Suppressor macrophage treated with lipopolysaccharide for 1 hour (primary cell): Measurements from ENCODE around the gene C5orf15.

Source experiments
- DNase-seq, 3 donors: peaks; one replicate each; pipeline ENCODE4 v3.0.0-alpha.2; 2020 to 2022

The C5orf15 gene

DNA sequence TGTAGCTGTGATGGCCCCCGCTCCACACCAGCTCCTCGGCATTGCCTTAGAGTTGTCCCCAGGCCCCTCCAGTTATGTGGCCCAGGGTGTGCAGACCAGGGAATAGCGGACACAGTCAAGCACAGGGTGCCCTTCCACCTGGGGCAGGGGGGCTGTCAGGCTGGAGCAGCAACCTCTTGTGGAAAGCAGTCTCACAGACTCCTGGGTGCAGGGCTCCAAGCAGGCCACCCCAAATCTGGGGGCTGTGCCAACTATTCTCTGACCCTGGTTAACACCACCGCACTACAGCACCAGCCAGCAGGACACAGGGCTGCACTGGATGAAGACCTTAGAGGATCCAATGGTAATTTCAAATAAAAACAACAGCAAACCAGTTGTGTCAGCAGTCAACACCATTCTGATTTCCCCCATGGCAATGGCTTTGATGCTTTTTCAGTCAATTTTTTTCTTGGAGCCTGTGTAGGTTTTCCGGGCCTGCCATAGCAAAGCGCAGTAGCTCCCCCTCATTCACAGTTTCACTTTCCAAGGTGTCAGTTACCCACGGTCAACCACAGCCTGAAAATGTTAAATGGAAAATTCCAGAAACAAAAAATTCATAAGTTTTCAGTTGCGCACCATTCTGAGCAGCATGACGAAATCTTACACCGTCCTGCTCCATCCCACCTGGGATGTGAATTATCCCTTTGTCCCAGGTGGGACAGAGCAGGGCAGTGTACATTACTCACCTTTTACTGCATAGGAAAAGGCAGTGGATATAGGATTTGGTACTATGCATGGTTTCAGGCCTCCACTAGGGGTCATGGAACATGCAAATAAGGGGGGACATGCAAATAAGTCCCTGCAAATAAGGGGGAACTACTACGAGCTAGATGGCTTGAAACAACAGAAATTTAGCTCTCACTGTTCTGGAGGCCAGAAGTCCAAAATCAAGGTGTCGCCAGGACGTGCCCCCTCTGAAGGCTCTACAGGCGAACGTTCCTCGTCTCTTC lies 49.0 kb downstream of the C5orf15 start:
- DNase-seq, result no peak

DNA sequence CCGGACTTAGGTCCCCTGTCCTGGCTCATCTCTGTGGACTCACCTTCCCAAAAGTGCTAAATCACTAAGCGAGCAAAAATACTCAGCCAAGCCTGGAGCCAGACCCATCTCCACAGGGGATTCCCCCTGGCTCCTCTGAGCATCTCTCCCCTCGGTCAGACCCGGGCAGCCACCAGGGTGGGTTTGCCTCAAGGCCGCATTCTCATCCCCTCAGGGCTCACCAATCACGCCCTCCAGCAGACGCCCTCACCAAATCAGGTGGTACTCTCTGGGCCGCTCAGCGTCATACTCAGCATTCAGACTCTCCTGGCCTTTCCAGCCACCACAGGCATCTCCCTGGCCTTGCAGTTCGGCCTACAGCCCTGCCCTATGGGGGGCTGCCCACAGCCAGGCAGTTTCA lies 49.7 kb downstream of the C5orf15 start:
- DNase-seq, result no peak

DNA sequence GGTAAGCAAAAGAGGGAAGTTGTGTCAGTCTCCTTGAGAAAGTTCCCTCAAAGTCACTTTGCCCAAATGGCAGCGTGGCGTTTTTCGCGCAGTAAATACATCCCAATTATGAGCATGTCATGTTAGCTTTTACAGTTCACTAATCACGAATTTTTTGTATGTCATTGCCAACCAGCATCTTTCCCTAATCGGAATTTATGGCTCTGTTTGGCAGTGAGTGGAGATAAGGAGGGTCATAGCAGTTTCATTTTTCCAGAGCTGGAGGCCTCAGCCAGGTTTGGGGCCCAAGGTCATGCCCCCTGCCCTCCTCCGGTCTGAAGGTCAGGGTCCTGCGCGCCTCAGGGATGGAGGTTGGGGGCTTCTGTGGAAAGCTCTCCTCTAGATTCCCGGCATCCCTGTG lies 50.1 kb downstream of the C5orf15 start:
- no peak for DNase-seq

DNA sequence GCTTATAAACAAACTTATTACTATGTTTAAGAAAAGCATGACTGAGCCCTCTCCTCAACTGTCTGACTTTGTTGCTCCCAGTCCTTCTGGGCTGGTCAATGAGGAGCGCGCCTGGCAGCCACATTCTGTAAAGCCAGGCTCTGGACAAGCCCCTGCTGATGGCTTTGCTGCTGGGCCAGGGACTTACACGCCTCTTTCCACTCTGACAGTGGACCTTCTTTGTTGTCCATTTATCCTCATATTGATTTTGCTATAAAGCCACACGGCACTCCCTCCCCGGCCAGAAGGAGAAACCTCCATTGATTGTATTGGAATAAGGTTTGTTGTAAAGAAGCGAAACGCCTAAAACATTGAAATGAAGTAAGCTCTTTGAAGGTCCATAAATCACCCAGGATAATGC lies 50.6 kb downstream of the C5orf15 start:
- no peak for DNase-seq

DNA sequence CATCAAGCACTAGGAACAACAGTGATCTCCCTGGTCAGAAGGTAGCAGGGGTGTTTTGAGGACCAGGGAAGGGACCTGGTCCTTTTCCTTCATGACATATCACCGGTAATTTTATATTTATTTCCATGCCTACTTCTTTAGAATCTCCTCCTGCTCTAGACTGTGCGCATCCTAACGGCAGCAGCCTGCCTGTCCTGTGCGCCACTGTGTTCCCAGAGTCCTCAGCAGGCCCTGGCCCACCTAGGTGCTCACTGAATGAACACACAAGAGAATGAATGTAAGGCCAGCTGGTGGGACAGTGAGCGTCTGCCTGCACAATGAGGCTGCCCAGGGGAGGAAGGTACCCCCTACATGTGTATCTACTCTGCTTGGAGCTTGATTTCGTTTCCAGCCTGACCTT lies 51.5 kb downstream of the C5orf15 start:
- DNase-seq, result no peak

DNA sequence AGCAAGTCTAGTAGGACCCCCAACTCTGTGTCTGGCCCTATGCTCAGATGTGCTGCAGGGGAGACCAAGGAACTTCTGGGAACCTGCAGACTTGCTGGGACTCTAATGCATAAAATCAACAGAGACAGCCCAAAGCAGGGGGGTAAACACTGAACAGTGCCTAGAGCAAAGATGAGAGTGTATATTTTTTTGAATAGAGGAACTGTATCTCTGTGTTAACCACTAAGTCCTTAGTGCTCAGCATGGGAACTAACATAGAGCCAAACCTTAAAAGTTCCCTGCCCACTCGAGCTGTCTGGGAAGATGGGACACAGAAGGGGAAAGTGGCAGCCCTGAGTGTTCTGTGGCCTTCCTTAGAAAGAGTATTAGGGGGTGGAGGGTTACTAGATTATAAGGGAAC lies 51.9 kb downstream of the C5orf15 start:
- DNase-seq, result no peak

DNA sequence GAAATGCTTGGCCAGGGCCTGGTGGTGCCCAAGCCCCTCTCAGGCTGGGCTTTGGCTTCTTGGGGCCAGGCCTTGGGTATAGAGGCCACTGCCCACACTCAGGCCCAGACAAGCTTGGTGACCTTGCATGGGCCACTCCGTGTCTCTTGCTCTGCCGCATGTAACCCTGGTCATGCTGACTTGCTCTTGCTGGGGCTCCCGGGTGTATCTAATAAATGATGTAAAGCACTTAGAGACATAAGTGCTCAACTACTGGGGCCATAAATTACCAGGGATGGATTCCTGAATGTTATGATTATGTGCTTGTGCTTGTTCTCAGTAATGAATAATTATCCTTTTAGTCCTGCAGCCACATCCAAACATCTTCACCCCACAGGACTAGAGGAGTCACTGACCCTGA lies 54.0 kb downstream of the C5orf15 start:
- no peak for DNase-seq

DNA sequence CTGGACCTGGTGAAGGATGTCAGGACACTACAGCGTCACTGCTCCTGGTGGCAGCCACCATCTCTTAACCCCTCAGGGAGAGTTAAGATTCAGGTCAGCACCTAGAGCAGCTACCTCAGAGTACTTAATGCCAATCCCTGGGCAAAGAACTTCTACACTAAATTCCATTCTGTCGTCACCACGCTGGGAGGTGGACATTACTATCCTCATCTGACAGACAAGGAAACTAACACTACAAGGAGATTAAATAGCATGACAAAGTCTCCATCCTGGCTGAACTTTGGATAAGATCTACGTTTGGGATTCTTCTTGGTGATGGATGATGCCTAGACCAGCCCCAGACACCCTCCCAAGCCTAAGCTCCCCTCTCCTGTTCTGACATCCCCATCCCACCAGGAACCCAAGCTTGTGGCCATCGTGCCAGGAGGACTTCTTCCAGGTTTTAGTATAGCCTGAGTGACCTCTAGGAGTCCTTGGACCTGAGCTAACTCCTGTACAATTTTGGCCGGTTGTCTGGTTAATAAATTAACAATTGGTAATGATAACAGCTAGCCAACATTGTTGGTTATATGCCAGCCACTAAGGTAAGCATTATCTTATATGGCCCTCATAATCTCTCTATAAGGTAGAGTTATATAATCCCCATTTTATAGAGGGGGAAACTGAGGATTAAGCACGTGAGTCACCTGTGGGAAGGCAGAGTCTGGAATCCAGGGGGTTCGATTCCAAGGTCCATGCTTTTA lies 54.8 kb downstream of the C5orf15 start:
- DNase-seq, result no peak

DNA sequence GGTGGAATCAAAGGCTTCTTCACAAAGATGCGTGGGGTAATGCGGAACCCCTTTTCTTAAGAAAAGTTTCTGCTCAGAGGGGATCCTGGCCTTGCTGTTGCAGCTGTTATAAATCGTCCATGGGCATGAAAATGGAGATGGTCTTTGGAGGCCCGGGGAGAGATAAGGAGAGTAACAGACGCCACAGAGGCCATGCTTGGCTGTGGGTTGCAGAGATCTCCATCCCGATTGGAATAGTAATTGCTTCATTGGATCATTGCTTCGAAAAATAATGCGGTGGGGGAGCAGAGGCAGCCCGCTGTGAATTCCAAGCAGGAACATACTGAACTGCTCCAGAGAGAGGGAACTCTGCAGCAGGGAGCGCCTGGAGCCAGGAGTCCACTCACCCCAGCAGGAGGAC lies 55.5 kb downstream of the C5orf15 start:
- DNase-seq, result no peak

DNA sequence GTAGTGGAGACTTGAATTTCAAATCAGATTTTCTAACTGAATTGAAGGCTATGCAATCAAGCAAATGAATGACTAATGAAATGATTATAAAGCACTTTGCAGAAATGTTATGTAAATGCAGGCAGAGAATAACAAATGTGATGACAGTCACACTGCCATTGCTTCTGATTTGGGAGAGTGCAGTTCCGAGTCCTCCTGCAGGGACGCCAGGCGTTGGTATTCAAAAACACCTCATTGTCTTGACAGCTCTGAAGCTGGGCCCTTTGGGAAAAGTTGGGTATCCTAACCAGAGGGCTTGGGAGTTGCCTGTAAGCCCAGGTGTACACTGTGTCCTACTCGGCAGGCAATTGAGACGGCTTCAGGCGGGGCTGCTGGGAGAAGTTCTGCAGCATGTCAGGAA lies 57.9 kb downstream of the C5orf15 start:
- no peak for DNase-seq

DNA sequence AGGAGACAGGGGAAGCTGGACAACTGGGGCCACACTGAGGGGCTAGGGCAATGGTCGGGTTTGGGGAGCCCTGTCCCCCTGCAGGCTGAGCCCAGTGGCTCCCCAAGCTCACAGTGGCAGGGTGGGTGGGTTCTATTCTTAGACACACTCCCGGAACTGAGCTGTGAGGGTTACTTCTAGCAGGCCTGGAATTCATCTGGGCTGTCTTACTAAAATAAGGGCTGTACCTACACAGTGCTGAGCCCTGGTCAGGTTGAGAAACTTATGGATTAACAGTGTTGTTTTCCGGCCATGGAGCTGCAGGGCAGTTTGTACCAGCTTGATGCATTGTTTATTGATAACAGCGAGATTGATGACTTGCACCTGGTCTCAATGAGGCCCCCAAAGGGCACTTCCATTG lies 58.8 kb downstream of the C5orf15 start:
- DNase-seq, result no peak

DNA sequence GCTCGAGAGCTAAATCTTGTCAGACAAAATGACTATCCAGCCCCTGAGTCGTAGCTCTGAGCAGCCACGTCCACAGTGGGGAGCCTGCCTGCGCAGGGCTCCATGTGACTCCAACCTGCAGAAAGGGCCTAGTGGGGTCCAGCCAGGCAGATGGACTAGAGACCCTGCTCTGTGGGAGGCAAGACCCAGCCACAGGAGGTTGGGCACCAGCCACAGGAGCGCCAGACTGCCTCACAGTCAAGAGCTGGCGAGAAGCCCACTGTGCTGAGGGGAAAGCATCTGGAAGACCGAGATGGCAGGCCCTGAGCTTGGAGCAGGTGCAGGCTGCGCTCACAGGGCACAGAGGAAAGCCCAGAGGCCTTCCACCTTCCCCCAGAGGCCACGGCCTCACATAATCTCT lies 61.4 kb downstream of the C5orf15 start:
- no peak for DNase-seq

DNA sequence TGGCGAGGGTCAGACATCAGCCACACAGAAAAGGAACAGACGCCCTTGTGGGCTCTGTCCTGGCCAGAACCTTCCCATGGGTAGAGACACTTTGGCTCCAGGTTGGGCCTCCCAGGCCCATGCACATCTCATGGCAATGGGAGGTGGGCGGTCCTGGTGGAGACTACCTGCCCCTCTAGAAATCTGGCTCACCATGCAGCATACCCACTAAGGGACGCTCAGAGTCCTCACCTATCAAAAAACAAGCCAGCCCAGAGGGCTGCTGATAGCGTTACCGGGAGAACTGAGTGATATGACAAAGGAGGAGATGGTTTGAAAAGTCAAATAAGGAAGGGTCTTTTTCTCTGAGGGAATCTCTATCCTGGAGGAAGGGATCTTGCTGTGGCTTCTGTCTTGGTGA lies 62.1 kb downstream of the C5orf15 start:
- DNase-seq, result no peak
